Gastrocnemius medialis (tissue), 4 donors: ENCODE results near the gene IPO5. TPM values are rescaled to one million over a fixed set of nuclear protein-coding genes. Genes with fewer than 3 reads are reported as not detected.
"Not testable (repeated sequence)": the region's sequence is repeated elsewhere in the genome, so short reads cannot be mapped to it uniquely, and the experiment has no call there.

Source experiments
- ATAC-seq, 2 donors: fragments of 150-250 bp; one replicate each; pipeline ENCODE4 v1.9.1; 2016
- DNase-seq, 2 donors: peaks; one replicate each; pipeline ENCODE4 v3.0.0-alpha.2; 2019
- H3K27ac ChIP-seq, 4 donors: fragments of 200-600 bp; sonication (generic); 1 replicate in 1 of 4; 2 replicates in 3 of 4; pipeline ENCODE4 v1.5.1; 2016 to 2018; ENCODE audit warnings: mild to moderate bottlenecking in 2 of 4, moderate library complexity in 1 of 4
- H3K27me3 ChIP-seq, 3 donors: fragments of 200-600 bp; sonication (generic) in 2 of 3; 1 replicate in 1 of 3; 2 replicates in 2 of 3; pipeline versions ENCODE4 v1.5.1 to v1.6.0; 2016 to 2019; ENCODE audit warnings: mild to moderate bottlenecking in 1 of 3, moderate library complexity in 1 of 3
- H3K36me3 ChIP-seq, 2 donors: fragments of 200-600 bp; sonication (generic) in 1 of 2; one replicate each; pipeline ENCODE4 v1.5.1; 2017 to 2018
- H3K4me1 ChIP-seq, 2 donors: fragments of 200-600 bp; sonication (generic) in 1 of 2; one replicate each; pipeline ENCODE4 v1.5.1; 2016 to 2017; ENCODE audit warnings: mild to moderate bottlenecking in 2 of 2
- H3K4me3 ChIP-seq, 4 donors: fragments of 200-600 bp; sonication (generic) in 3 of 4; 1 replicate in 1 of 4; 2 replicates in 3 of 4; pipeline ENCODE4 v1.5.1; 2016 to 2019; ENCODE audit warnings: mild to moderate bottlenecking in 2 of 4
- H3K9me3 ChIP-seq, 3 donors: fragments of 200-600 bp; sonication (generic) in 2 of 3; 1 replicate in 1 of 3; 2 replicates in 2 of 3; pipeline ENCODE4 v1.5.1; 2016 to 2019
- CTCF ChIP-seq, 5 experiments: fragments of 450-650 bp in 3 of 5; fragments of 200-600 bp in 2 of 5; sonication (generic) in 2 of 5; IDR thresholded peaks in 4 of 5; conservative IDR thresholded peaks in 1 of 5; 1 replicate in 4 of 5; 2 replicates in 1 of 5; pipeline ENCODE4 v1.5.1; 2016 to 2019; ENCODE audit warnings: antibody characterized with exemption in 5 of 5, mild to moderate bottlenecking in 3 of 5, moderate library complexity in 3 of 5
- POLR2A ChIP-seq, 2 donors: fragments of 450-650 bp; IDR thresholded peaks; one replicate each; pipeline ENCODE4 v1.6.1; 2017; ENCODE audit warnings: antibody characterized with exemption in 2 of 2, mild to moderate bottlenecking in 2 of 2, moderate library complexity in 2 of 2
- in situ Hi-C, 4 donors: fragments of 200-750 bp; cut with MboI; loops; one replicate each; pipeline versions ENCODE4 v1.15.0 to v1.8.0; 2017; ENCODE audit warnings: low sequenced_read_pairs in 4 of 4
- intact Hi-C: fragments of 100-400 bp; cut with DNase I; formaldehyde crosslinking; loops from one replicate; pipeline ENCODE4 v1.15.1; 2023; ENCODE audit warnings: low total_unique reads
- total RNA-seq, 4 donors: library from RNA; depleted of rRNA; stranded (reverse); fragments of >200 nt; gene quantifications; one replicate each; pipeline versions ENCODE4 v1.1.0 to v1.2.3, GENCODE V29; 2016

Gene IPO5
- total RNA-seq, 4 donors from 2014 or later, result 157 to 184 (median 177) TPM

- H3K27me3 ChIP-seq, result no peaks in the 10 kb centered on the region
- in situ Hi-C loops (no loop called here), intact Hi-C loops (no loop called here)
- TF ChIP-seq POLR2A (IDR thresholded peaks at IDR 0.05) (no peak), CTCF (IDR thresholded peaks at IDR 0.05 in 4 of 5, conservative IDR thresholded peaks at IDR 0.05 in 1 of 5) (no peak)
- H3K27ac ChIP-seq, result no peak overlapping the region
- DNase-seq, result no peak
- H3K36me3 ChIP-seq, result no peaks in the 10 kb centered on the region
- H3K4me1 ChIP-seq, result no peaks in the 10 kb centered on the region
- H3K9me3 ChIP-seq, result no peaks in the 10 kb centered on the region
- H3K4me3 ChIP-seq, result no peak overlapping the region
- no peak for ATAC-seq
Observed at GRCh38 chr13:98035373-98035772, 81.9 kb downstream of the IPO5 start.

GRCh38 chr13:98036564-98037302 lies 83.3 kb downstream of the IPO5 start:
- intact Hi-C loops, DNase-seq, H3K4me1 ChIP-seq, H3K27ac ChIP-seq, H3K4me3 ChIP-seq, ATAC-seq, H3K9me3 ChIP-seq, in situ Hi-C loops, H3K27me3 ChIP-seq, H3K36me3 ChIP-seq: not testable (repeated sequence)

- Histone ChIP-seq H3K36me3 (no peaks in the 10 kb centered on the region), H3K4me3 (no peak overlapping the region), H3K27me3 (no peaks in the 10 kb centered on the region), H3K4me1 (no peaks in the 10 kb centered on the region), H3K27ac (no peak overlapping the region), H3K9me3 (no peaks in the 10 kb centered on the region)
- intact Hi-C loops (no loop called here), in situ Hi-C loops (no loop called here)
- no peak for TF ChIP-seq POLR2A (IDR thresholded peaks at IDR 0.05)
- no peak for TF ChIP-seq CTCF (IDR thresholded peaks at IDR 0.05 in 4 of 5, conservative IDR thresholded peaks at IDR 0.05 in 1 of 5)
- ATAC-seq (no peak), DNase-seq (no peak)
Observed at GRCh38 chr13:98039261-98039660, 85.8 kb downstream of the IPO5 start.

GRCh38 chr13:98039964-98040363 lies 86.5 kb downstream of the IPO5 start:
- Histone ChIP-seq H3K27me3 (no peaks in the 10 kb centered on the region), H3K27ac (no peak overlapping the region), H3K9me3 (no peaks in the 10 kb centered on the region), H3K4me3 (no peak overlapping the region), H3K36me3 (no peaks in the 10 kb centered on the region), H3K4me1 (no peaks in the 10 kb centered on the region)
- in situ Hi-C loops, result no loop called here
- ATAC-seq (no peak), DNase-seq (no peak)
- TF ChIP-seq CTCF (IDR thresholded peaks at IDR 0.05 in 4 of 5, conservative IDR thresholded peaks at IDR 0.05 in 1 of 5) (no peak), POLR2A (IDR thresholded peaks at IDR 0.05) (no peak)
- intact Hi-C loops, result no loop called here

GRCh38 chr13:98041081-98041820 lies 87.8 kb downstream of the IPO5 start:
- no peak for DNase-seq
- ATAC-seq, result no peak

More at GRCh38 chr13:98041081-98041820, 87.8 kb downstream of the IPO5 start:
- no peaks in the 10 kb centered on the region for H3K4me1 ChIP-seq
- no peak overlapping the region for H3K27ac ChIP-seq
- H3K4me3 ChIP-seq, result no peak overlapping the region
- no peak for TF ChIP-seq CTCF (IDR thresholded peaks at IDR 0.05 in 4 of 5, conservative IDR thresholded peaks at IDR 0.05 in 1 of 5)
- TF ChIP-seq POLR2A (IDR thresholded peaks at IDR 0.05), result no peak
- intact Hi-C loops (no loop called here), in situ Hi-C loops (no loop called here)
- H3K27me3 ChIP-seq, result no peaks in the 10 kb centered on the region
- no peaks in the 10 kb centered on the region for H3K36me3 ChIP-seq
- no peaks in the 10 kb centered on the region for H3K9me3 ChIP-seq
